PFSK-1 (cell line): ENCODE data around the gene MESD.

Source experiments
- POLR2AphosphoS5 ChIP-seq: IDR thresholded peaks from 2 replicates; pipeline ENCODE4 v1.6.1; 2012; ENCODE audit warnings: low read depth, mild to moderate bottlenecking, control low read depth, low read length, moderate library complexity
- REST ChIP-seq, 2 experiments: IDR thresholded peaks; 2 replicates each; pipeline versions ENCODE4 v1.6.1 to v1.8.0; 2011 to 2012; ENCODE audit warnings: low read depth in 2 of 2, low read length in 2 of 2, control low read depth in 1 of 2, inconsistent platforms in 1 of 2, mild to moderate bottlenecking in 1 of 2, moderate library complexity in 1 of 2; ENCODE audit not compliant: insufficient read depth in 1 of 2
- SIN3A ChIP-seq: IDR thresholded peaks from 2 replicates; pipeline ENCODE4 v1.6.1; 2012; ENCODE audit warnings: mild to moderate bottlenecking, low read length, moderate library complexity, borderline replicate concordance; ENCODE audit not compliant: insufficient read depth
- TAF1 ChIP-seq: IDR thresholded peaks from 2 replicates; pipeline ENCODE4 v1.6.1; 2012; ENCODE audit warnings: low read length, control low read depth, borderline replicate concordance; ENCODE audit not compliant: insufficient read depth

GRCh38 chr15:80940331-80940730 is 49.3 kb downstream of the MESD start:
- TF ChIP-seq REST (IDR thresholded peaks at IDR 0.05; ENCODE audit: insufficient read depth in 1 of 2, low read depth in 2 of 2, low read length in 2 of 2), result no peak
- no peak for TF ChIP-seq POLR2AphosphoS5
- no peak for TF ChIP-seq TAF1
- no peak for TF ChIP-seq SIN3A
